ENCODE results near the gene DNAH1.

Gene DNAH1

GRCh38 chr3:52361011-52361410 lies 44.9 kb downstream of the DNAH1 start:
- no peak for TF ChIP-seq CTCF (IDR thresholded peaks at IDR 0.05; ENCODE audit: borderline replicate concordance, insufficient read depth, low read depth, low read length)
- no peak overlapping the region for H3K4me3 ChIP-seq (ENCODE audit: low read depth, low read length)

GRCh38 chr3:52361454-52361853 lies 45.3 kb downstream of the DNAH1 start:
- H3K4me3 ChIP-seq (ENCODE audit: low read depth, low read length): no peak overlapping the region
- TF ChIP-seq CTCF (IDR thresholded peaks at IDR 0.05; ENCODE audit: borderline replicate concordance, insufficient read depth, low read depth, low read length): no peak

GRCh38 chr3:52361898-52362297 lies 45.8 kb downstream of the DNAH1 start:
- TF ChIP-seq CTCF (IDR thresholded peaks at IDR 0.05; ENCODE audit: borderline replicate concordance, insufficient read depth, low read depth, low read length): no peak
- H3K4me3 ChIP-seq (ENCODE audit: low read depth, low read length): no peak overlapping the region

- no peak overlapping the region for H3K4me3 ChIP-seq (ENCODE audit: low read depth, low read length)
- no peak for TF ChIP-seq CTCF (IDR thresholded peaks at IDR 0.05; ENCODE audit: borderline replicate concordance, insufficient read depth, low read depth, low read length)
Measured at GRCh38 chr3:52364322-52365035, 48.4 kb downstream of the DNAH1 start.

GRCh38 chr3:52366527-52366926 lies 50.4 kb downstream of the DNAH1 start:
- no peak overlapping the region for H3K4me3 ChIP-seq (ENCODE audit: low read depth, low read length)
- TF ChIP-seq CTCF (IDR thresholded peaks at IDR 0.05; ENCODE audit: borderline replicate concordance, insufficient read depth, low read depth, low read length): no peak

- H3K4me3 ChIP-seq (ENCODE audit: low read depth, low read length): no peak overlapping the region
- no peak for TF ChIP-seq CTCF (IDR thresholded peaks at IDR 0.05; ENCODE audit: borderline replicate concordance, insufficient read depth, low read depth, low read length)
Measured at GRCh38 chr3:52367891-52368880, 52.1 kb downstream of the DNAH1 start.
